ENCODE results near the gene LPP. TPM values are rescaled to one million over a fixed set of nuclear protein-coding genes. Genes with fewer than 3 reads are reported as not detected.
A peak's percentile ranks its signal among the peaks of the same experiment; 100 is the strongest.

LPP gene
- total RNA-seq, 1 donor from 2014 or later, result 114 TPM

DNA sequence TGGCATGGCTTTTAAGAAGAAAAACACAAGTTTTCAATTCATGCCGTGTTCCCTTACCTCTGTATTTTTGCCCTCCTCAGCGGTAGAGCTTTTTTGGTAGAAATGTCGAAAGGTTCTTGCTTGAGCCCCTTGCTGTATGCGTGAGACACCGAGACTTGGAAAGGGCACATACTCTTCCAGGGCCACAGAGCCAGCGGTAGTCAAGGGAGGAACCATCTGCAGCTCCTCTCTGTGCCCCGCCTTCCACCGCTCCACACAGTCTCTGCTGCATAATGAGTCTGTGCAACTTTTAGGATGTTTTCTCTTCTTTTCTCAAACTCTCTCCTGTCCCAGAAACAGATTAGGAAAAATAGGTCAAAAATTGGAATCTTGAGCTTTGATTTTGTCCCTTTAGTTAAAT, 77.5 kb downstream of the LPP start:
- DNase-seq (ENCODE audit: missing footprints) (no peak), ATAC-seq (no peak)
- intact Hi-C loops (cut with DNase I), result no loop called here

DNA sequence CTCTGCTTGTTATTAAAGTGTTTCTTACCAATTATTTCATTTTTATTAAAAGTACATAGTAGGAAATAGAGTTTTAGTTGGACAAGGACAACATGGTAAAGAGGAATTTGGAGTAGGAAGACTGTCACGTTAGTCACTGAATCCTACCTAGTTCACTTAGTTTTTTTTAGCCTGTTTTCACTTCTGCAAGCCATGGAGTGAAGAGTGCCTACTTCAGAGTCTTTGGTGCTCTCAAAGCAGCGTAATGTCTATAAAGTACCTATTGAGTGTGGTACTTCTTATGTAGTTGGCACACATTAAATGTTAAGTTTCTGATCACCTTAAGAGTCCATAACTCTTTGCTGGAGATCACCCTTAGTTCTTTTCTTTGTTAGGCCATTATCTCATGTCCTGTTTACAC, 78.7 kb downstream of the LPP start:
- intact Hi-C loops (cut with DNase I), result no loop called here
- ATAC-seq (no peak), DNase-seq (ENCODE audit: missing footprints) (no peak)

DNA sequence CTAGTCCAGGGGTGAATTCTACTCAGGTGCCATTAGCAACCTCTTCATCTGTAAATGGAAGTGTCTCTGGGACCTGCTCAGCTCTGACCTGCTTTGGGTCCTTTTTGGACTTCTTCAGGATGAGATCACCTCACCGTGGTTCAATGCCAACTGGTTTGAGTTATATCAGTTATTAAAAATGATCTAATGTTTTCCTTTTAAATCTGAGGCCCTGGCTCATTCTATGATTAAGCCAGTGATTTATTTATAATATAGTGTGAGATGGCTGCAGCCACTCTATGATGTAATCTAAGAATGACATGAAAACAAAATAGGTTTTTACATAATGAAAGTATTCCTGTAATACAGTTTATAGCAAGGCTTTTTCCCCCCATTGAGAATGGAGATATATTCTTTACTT, 79.4 kb downstream of the LPP start:
- intact Hi-C loops (cut with DNase I), result no loop called here

DNA sequence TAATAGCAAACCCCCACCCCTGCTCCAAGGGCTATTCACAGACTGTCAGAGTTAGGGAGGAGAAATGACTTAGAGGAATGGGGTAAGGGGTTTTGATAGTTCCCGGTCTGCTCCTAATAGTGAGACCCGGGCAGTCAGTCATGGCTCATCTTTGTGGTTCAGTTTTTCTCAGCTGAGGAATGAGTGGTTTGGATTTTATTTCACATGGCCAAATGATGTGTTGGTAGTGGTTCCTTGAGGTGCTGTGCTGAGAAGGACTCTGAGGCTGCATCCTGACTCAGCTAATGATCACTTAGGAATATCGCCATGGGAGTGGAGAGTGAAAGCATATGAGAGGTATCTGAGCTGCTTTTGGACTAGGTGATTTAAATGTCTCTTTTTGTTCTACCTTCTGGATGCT, 80.2 kb downstream of the LPP start:
- ATAC-seq (no peak), DNase-seq (ENCODE audit: missing footprints) (no peak)
- intact Hi-C loops (cut with DNase I), result no loop called here

More for the DNA sequence above, 79.4 kb downstream of the LPP start:
- ATAC-seq (no peak), DNase-seq (ENCODE audit: missing footprints) (no peak)

DNA sequence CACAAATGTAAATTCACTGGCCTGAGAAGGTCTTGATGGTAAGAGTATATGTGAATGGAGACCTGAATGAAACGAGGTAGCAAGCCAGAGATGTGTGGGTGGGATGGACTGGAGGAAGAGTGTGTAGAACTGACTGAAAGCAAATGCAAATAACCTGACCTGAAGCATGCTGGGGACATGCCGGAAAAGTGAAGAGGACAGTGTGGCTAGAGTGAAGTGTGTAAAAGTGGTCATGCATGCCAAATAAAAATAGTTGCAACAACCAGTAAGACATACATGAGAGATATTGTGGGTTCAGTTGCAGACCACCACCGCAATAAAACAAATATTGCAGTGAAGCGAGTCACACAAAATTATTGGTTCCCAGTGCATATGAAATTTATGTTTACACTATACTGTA, 82.3 kb downstream of the LPP start:
- intact Hi-C loops (cut with DNase I), result no loop called here
- ATAC-seq (no peak), DNase-seq (ENCODE audit: missing footprints) (no peak)

DNA sequence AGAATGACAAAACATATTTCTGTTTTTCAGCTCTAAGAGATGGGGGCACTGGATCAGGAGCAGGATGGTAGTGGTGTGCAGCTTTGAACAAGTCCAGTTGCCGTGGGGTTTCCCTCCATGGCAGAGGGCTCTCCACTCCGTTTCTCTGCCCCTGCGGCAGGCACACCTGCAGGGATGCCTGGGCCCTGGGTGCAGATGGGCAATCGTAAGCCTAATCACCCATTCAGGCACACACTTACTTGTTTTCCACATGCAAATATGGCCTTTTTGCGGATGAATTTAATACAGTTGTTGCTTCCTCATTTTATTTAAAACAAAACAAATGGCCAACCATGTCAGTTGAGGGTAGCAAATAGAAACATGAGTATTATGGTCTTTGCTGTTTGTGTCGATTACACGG, 85.1 kb downstream of the LPP start:
- intact Hi-C loops (cut with DNase I), result no loop called here
- DNase-seq (ENCODE audit: missing footprints) (no peak), ATAC-seq (no peak)

GRCh38 chr3:188239577-188239976, 85.6 kb downstream of the LPP start:
- no peak for DNase-seq (ENCODE audit: missing footprints)
- intact Hi-C loops (cut with DNase I), result no loop called here

DNA sequence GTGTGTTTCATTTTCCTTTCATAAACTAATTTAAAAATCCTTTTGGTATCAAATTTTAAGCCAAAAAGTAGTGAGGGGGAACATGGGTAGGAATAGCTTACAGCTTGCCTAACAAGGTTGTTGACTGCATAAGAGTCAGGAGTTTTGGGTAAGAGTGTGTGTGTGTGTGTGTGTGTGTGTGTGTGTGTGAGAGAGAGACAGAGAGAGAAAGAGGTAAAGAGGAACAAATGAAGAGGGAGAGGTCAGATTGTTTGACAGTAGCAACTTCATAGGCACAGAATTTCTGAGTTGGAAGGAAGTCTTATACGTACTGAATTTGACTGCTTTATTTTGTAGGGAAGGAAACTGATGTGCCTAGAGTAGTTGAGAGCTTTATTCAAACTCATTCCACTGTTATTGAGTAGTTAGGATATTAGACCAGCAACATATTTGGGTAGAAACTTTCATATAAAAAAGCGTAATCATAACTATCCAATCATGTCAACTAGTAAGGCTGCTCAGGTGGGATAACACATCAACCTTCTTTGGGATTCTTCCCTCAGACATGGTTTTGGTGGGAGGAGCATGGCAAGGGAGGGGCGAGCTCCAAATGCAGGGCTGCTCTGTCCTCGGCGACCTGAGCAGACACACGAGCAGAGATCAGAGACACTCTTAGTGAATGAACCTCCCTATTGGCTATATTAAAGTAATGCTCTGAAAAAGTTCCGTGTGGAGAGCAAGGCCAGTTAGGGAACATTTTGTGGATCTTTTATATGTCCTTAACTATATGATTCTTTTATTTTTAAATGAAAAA, 86.4 kb downstream of the LPP start:
- no peak for ATAC-seq
- no peak for DNase-seq (ENCODE audit: missing footprints)
- intact Hi-C loops (cut with DNase I), result no loop called here

More at GRCh38 chr3:188239577-188239976, 85.6 kb downstream of the LPP start:
- no peak for ATAC-seq

GRCh38 chr3:188241072-188241471, 87.1 kb downstream of the LPP start:
- intact Hi-C loops (cut with DNase I), result no loop called here
- ATAC-seq, result peak; percentile 95
- DNase-seq (ENCODE audit: missing footprints), result peak; percentile 70

DNA sequence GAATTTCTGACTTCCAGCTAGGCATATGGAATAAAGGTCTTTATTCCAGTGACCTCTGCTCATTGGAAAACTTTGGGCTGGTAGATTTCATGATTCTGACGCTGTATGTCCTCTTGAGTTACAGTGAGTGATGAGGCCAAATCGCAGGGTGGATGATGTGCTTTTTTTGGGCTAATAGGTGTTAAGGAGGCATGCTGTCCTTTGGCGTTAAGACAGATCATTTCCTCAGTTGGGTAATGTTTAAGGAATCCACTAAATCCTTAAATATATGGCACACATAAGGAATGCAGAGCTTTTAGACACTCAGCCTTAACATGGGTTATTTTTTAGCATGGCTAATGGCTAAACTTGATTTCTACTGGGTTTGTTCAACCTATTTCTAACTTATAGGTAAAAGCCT, 87.9 kb downstream of the LPP start:
- no peak for ATAC-seq
- no peak for DNase-seq (ENCODE audit: missing footprints)
- intact Hi-C loops (cut with DNase I), result no loop called here

DNA sequence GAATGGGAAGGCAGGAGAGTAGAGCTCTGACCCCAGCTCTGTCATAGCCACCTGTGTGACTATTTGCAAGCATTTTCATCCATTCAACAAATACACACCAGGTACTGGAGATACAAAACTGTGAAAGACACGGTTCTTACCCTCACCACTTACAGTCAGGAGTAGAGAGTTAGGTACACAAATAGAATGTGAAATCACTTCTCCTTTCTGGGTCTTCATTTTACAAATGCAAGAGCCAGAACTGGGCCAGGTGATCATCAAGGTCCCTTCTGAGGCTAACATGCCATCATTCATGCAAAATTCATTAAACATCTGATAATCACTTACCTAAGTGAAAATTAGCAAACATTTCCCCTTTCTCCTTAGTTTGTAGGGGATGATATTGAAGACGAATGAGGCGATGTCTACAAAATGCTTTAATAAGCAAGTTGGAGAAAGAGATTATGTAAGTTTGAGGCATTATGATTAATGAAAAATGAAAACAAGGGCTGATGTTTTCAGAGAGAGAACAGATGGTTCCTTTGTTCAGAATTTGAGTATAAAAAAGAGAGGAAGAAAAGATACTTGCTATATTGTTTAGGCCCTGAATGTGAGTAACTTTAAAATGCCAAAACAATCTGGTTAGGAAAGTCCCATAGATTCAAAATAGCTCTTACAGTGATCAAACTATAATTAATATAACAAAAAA, 88.6 kb downstream of the LPP start:
- intact Hi-C loops (cut with DNase I), result no loop called here
- DNase-seq (ENCODE audit: missing footprints), result no peak
- ATAC-seq, result no peak

- intact Hi-C loops (cut with DNase I), result no loop called here
- no peak for ATAC-seq
These were observed 89.3 kb downstream of the LPP start for GRCh38 chr3:188243124-188243795.

GRCh38 chr3:188244395-188244861, 90.5 kb downstream of the LPP start:
- DNase-seq (ENCODE audit: missing footprints), result no peak
- intact Hi-C loops (cut with DNase I), result no loop called here
- no peak for ATAC-seq

More at GRCh38 chr3:188243124-188243795, 89.3 kb downstream of the LPP start:
- DNase-seq (ENCODE audit: missing footprints), result no peak

DNA sequence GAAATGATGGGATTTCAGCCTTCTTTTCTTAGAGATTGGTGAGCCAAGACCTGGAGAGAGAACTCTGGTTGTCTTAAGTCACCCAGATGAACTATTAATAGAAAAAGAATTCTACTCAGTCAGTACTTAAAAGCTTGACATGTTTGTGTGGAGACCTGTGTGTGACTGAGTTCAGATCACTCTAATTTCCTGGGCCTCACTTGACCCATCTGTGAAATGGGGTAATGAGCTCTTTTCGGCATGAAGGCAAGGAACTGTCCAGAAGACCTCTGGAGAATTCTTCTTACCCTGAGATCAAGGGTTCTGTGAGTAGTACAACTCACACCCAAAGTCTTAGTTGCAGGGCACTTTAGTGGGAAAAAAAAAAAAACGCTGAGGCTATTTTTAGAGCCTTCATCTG, 92.9 kb downstream of the LPP start:
- no peak for DNase-seq (ENCODE audit: missing footprints)
- intact Hi-C loops (cut with DNase I), result no loop called here
- no peak for ATAC-seq

DNA sequence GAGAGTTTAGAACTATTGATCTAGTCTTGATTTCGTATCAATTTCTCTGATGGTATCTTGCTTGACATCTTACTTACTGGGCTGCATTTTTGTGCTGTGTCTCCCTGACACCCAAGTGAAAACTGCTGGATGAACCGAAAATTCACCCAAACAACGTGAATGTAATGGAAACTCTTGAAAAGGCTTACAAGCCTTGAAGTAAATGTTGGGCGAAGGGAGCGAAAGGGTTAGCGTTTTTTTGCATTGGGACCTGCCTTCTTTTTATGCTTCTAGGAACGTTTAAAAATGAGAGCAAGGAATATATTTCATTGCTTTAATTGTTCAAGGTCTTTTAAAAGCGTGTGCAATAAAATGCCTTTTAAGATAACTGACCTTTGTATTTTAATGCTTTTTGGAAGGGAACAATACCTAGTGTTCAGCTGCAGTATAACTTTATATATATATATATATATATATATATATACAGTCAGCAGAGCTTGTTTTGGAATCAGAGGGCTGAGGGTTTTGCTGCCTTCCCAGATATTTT, 94.1 kb downstream of the LPP start:
- ATAC-seq (no peak), DNase-seq (ENCODE audit: missing footprints) (no peak)
- intact Hi-C loops (cut with DNase I), result no loop called here

- DNase-seq (ENCODE audit: missing footprints) (no peak), ATAC-seq (no peak)
- intact Hi-C loops (cut with DNase I), result no loop called here
These were observed 99.3 kb downstream of the LPP start for GRCh38 chr3:188253123-188253793.

DNA sequence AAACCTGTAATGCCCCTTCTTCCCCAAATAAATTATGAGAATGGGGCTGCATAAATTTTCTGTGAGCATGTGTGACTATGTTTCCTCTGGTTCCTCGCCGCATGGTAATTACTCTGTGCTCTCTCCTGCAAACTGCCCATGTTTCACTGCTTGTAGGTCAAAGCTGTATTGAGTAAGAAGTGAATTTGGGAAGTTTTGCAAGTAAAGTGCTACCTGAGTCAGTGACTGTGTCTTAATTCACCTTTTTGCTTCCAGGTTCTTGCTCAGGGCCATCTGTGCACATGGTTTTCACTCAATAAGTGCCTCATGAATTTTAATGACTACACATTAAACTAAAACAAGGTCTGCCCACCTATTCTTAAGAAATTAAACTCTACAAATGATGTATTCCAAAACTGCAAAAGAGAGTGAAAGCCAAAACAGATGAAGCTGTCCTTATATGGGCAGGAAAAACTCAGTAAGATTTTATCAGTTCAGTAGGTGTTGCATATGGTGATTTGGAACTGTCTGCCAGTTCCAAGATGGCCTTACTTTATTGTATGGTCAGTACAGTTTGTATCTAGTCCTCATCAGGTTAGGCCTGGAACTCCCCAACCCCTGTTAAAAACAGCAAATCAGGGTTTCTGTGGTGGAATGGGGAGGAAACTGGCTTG, 100.0 kb downstream of the LPP start:
- intact Hi-C loops (cut with DNase I), result no loop called here
- DNase-seq (ENCODE audit: missing footprints), result no peak
- no peak for ATAC-seq

DNA sequence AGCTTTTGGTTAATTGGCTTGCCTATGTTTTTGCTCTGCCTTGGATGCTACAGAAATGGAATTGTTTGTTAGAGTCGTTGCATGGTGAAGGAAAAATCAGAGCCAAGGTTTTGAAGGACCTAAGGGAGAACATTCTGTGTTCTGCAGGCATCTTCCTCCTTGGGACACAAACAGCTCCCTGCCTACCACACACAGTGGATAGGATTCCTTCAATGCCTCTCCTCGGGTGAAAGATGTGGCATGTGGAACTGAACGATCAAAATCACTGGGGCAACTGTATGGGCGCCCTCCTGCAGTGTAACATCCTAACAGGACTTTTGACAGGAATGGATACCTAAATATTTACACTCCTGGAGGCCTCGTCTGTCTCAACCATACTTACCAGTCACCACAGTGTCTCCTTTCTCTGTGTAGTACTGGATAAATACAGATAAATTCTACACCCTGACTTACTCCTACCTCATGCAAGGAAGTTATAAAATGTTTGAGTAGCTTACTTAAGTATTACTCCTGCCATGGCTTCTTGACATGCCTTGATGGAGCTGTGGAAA, 100.6 kb downstream of the LPP start:
- intact Hi-C loops (cut with DNase I), result no loop called here
- ATAC-seq (no peak), DNase-seq (ENCODE audit: missing footprints) (no peak)

Measured in Right ventricle myocardium inferior (tissue), 1 donor.